ENCODE results near the gene ZNF543. TPM values are rescaled to one million over a fixed set of nuclear protein-coding genes. Genes with fewer than 3 reads are reported as not detected.
"Not testable (repeated sequence)": the region's sequence is repeated elsewhere in the genome, so short reads cannot be mapped to it uniquely, and the experiment has no call there.

The ZNF543 gene
- total RNA-seq, 1 donor from 2014 or later, result 8.3 TPM

DNA sequence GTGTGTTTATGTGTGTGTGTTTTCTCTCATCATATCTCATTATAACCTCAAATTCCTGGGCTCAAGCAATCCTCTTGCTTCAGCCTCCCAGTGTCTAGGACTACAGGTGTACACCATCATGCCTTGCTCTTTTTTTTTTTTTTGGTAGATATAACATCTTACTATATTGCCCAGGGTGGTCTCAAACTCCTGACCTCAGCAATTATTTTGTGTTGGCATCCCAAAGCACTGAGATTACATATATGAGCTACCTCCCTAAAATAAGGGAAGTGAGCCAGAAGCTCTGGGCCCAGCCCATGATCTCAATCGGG lies 448 bp upstream of the ZNF543 start:
- DNase-seq (ENCODE audit: extremely low read depth, low read depth, low spot score), result no peak

DNA sequence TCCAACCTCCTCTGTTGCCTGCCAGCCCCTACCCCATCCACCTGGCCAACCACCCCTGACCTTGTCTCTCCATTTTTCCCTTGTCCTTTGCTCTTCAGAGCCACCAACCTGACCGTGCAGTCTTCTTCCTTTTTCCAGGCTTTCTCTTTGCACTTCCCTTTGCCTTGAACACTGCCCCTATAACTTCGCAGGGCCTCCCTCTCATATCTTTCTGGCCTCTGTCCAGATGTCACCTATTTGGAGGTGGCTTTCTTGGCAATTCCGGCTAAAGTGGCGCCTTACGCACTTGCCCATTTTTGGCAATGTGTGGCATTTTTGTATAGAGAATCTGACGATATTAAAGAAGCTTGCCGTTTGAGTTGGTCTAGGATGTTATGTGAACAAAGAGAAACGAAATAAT lies 844 bp downstream of the ZNF543 start:
- no peak for DNase-seq (ENCODE audit: extremely low read depth, low read depth, low spot score)

- no peak for DNase-seq (ENCODE audit: extremely low read depth, low read depth, low spot score)
Observed at GRCh38 chr19:57321751-57322150, 1.5 kb downstream of the ZNF543 start.

GRCh38 chr19:57324992-57325391 lies 4.7 kb downstream of the ZNF543 start:
- no peak for DNase-seq (ENCODE audit: extremely low read depth, low read depth, low spot score)

GRCh38 chr19:57327993-57328392 lies 7.7 kb downstream of the ZNF543 start:
- no peak for DNase-seq (ENCODE audit: extremely low read depth, low read depth, low spot score)

DNA sequence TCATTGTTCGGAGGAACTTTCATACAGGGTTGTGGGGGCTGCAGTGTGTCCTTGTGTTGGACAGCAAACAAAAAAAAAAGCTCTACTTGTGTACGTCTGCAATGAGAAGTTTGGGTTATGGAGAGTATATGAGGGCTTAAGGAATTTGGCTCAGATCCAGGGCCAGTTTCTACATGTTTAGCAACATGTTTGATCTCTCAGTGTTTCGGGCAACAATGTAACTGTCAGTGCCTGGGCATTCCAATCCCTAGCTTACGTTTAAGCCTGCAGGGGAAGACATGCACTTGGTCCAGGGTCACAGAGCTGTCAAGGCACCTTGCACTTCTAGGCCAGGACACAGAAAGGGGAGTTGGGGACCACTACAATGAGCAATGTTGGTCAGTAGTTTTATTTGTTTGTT lies 13.9 kb downstream of the ZNF543 start:
- no peak for DNase-seq (ENCODE audit: extremely low read depth, low read depth, low spot score)

DNA sequence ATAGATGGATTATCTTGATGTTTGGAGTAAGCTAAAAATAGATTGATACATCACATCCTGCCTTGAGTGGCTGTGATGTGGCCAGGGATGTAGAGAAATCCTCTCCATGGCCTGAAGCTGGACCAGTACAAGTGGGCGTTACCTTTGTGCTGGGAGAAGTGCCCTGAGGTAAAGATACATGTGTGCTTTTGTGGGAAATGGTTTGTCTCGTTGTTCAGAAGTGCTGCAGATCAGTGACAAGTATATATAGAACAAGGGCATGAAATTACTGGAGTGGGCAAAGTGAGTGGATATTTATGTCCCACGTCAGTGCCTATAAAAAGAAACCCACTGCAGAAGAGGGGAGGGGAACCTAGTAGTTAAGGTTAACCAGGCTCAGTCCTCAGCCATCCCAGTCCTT lies 18.6 kb downstream of the ZNF543 start:
- no peak for DNase-seq (ENCODE audit: extremely low read depth, low read depth, low spot score)

GRCh38 chr19:57342582-57342981 lies 22.3 kb downstream of the ZNF543 start:
- DNase-seq (ENCODE audit: extremely low read depth, low read depth, low spot score), result no peak

DNA sequence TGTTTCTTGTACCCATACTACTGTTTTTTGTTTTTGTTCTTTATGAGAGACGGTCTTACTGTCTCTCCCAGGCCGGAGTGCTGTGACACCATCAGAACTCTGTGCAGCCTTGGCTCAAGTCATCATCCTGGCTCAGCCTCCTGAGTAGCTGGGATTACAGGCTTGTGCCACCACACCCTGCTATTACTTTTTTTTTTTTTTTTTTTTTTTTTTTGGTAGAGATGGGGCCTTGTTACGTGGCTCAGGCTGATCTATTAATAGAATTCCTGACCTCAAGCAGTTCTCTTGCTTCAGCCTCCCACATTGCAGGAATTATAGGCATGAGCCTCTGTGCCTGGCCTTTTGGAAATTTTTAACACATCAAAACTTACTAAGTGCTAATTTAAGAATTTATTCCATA lies 27.9 kb downstream of the ZNF543 start:
- no peak for DNase-seq (ENCODE audit: extremely low read depth, low read depth, low spot score)

GRCh38 chr19:57350877-57351805 lies 30.9 kb downstream of the ZNF543 start, which contains the start of gene ZNF304:
Gene ZNF304, plus strand, starts transcription at chr19:57351271. Its CDS starts 394 bp downstream, at chr19:57351665.
- DNase-seq (ENCODE audit: extremely low read depth, low read depth, low spot score), result peak; percentile 76

DNA sequence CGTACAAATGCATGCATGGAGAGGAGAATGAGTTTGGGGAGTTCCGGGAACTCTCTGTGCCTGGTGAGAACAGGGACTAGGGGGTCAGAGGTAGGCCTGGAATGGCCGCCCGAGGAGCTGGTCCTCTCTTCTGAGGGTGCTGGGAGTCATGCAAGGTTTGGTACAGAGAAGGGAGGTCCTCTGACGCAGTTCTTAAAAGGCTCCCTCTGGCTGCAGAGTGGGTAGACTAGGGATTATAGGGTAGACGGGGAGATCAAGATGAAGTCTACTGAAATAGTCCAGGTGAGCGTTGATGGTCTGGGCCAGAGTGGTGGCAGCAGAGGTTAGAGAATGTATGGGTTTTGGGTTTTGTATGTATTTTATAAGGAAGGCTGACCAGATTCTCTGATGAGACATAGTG lies 31.6 kb downstream of the ZNF543 start:
- DNase-seq (ENCODE audit: extremely low read depth, low read depth, low spot score), result no peak

GRCh38 chr19:57355916-57356315 lies 35.6 kb downstream of the ZNF543 start:
- no peak for DNase-seq (ENCODE audit: extremely low read depth, low read depth, low spot score)

DNA sequence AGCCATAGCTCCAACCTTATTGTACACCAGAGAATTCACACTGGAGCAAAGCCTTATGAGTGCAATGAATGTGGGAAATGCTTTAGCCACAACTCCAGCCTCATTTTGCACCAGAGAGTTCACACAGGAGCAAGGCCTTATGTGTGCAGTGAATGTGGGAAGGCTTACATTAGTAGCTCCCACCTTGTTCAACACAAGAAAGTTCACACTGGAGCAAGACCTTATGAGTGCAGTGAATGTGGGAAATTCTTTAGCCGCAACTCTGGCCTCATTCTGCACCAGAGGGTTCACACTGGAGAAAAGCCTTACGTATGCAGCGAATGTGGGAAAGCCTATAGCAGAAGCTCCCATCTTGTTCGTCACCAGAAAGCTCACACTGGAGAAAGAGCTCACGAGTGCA lies 37.1 kb downstream of the ZNF543 start:
- no peak for DNase-seq (ENCODE audit: extremely low read depth, low read depth, low spot score)

DNA sequence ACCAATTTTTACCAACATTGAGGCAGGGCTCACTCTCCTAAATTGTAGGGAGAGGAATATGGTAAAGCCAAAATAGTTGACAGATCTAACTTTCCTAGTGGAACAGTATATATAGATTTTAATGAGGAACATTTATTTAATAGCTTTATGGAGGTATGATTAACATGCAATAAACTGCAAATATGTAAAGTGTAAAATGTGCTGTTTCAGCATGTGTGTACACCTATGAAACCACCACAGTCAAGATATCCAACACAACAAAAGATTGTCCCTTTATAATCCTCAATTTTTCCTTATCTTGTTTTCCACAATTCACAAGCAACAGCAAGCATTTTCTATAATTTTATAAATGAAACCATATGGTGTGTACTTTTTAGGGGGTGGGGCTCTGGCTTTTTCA lies 39.0 kb downstream of the ZNF543 start:
- DNase-seq (ENCODE audit: extremely low read depth, low read depth, low spot score), result no peak

DNA sequence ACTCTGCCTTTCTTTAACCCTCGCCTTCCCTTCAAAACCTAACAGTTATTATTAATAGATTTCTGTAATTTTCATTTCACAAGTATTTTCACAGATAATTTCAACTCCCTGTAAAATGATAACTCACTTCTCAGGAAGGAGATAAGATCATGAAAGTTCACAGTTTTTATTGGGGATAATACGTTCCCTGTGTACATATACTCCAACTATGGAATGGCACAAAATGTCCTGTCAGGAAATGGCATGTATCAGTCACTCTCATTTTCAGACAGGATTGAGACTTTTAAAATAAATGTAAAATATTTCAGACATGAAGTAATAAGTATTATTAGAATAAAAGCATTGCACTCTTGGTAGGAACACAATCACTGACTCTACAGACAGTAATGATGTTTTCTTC lies 42.1 kb downstream of the ZNF543 start:
- no peak for DNase-seq (ENCODE audit: extremely low read depth, low read depth, low spot score)

DNA sequence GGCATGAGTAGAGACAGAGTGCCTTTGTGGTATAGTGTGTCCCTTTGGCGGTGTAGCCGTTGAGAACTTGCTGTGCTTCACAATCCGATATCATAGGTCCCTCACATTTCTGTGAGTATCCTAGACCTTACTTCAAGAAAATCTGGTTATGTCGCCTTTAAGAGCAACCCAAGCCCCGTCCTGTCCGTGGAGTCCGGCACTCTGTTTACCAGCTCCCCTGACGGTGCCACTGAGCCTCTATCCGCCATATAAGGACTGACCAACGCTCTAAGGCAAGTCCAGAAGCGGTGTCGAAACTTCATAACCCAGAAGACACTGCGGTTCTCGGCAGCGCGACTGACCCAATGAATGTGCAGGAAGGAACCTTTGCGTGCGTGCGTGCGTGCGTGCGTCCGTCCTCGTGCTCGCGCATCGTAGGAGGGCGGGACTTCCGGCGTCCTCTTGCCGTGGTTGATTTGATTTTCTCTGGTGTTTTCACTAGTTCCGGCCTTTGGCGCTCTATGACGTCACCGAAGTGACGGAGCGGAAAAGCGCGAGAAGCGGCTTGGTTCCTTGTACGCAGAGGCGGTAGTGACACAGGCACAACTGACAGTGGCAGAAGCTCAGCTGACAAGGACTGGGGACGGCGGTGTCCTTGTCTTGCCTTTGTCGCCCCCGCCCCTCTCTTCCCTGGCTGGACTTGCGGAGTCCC lies 42.9 kb downstream of the ZNF543 start, which contains the start of the genes TRAPPC2B and ZNF547:
Gene TRAPPC2B (plus strand): TSS at position 555 of the 691 bp plus-strand sequence. CDS start 1,283 bp downstream, outside the sequence.
Gene ZNF547 (plus strand): TSS at position 555 of the 691 bp plus-strand sequence. CDS start 5,005 bp downstream, outside the sequence.
- DNase-seq (ENCODE audit: extremely low read depth, low read depth, low spot score), result peak; percentile 95

GRCh38 chr19:57363688-57364181 lies 43.5 kb downstream of the ZNF543 start:
- no peak for DNase-seq (ENCODE audit: extremely low read depth, low read depth, low spot score)

GRCh38 chr19:57366776-57367175 lies 46.5 kb downstream of the ZNF543 start:
- DNase-seq (ENCODE audit: extremely low read depth, low read depth, low spot score), result no peak

- DNase-seq (ENCODE audit: extremely low read depth, low read depth, low spot score), result no peak
Observed at GRCh38 chr19:57374179-57374578, 53.9 kb downstream of the ZNF543 start.

DNA sequence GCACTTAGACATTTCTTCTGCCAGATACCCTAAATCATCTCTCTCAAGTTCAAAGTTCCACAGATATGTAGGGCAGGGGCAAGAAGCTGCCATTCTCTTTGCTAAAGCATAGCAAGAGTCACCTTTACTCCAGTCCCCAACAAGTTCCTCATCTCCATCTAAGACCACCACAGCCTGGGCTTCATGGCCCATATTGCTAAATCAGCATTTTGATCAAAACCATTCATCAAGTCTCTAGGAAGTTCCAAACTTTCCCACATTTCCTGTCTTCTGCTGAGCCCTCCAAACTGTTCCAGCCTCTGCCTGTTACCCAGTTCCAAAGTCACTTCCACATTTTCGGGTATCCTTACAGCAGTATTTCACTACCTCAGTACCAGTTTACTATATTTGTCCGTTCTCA lies 54.4 kb downstream of the ZNF543 start:
- DNase-seq (ENCODE audit: extremely low read depth, low read depth, low spot score), result not testable (repeated sequence)

DNA sequence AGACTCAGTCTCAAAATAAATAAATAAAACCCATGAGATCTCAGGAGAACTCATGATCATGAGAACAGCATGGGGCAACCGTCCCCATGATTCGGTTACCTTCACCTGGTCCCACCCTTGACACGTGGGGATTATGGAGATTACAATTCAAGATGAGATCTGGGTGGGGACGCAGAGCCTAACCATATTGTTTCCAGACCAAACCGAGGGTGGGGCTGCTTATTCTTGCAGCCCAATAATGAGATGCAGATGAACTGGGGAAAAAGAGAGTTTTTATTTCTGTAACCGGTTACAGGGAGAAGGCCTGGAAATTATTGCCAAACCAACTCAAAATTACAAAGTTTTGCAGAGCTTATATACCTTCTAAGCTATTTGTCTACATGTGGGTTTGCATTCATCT lies 55.9 kb downstream of the ZNF543 start:
- DNase-seq (ENCODE audit: extremely low read depth, low read depth, low spot score), result no peak

Data from glomerular endothelial cell (primary cell).